ENCODE data around the gene NPRL2. TPM values are rescaled to one million over a fixed set of nuclear protein-coding genes. Genes with fewer than 3 reads are reported as not detected.

Gene NPRL2
- total and polyA plus RNA-seq, 2 of the 8 experiments (the other 6 are each of a cell fraction or from before 2014, with no cell fraction given): 28.4 to 51.4 TPM

- peak within 1 kb of the TSS; percentile 14 for H3K56ac ChIP-seq (replicated peaks; ENCODE audit: insufficient read length, low read depth, low read length)
- H4K91ac ChIP-seq (replicated peaks; ENCODE audit: insufficient read length, low read length): peak within 1 kb of the TSS; percentile 12
- H2BK120ac ChIP-seq (replicated peaks; ENCODE audit: low read depth, low read length): no peak within 1 kb of the TSS
- H4K5ac ChIP-seq (ENCODE audit: insufficient read length, low read depth, low read length): no peak within 1 kb of the TSS
- H3K27ac ChIP-seq (ENCODE audit: low read depth, low read length): no peak within 1 kb of the TSS
- no peaks in the 10 kb centered on the region for H3K79me2 ChIP-seq (ENCODE audit: control insufficient read depth in 1 of 2, insufficient read depth in 2 of 2, low read length in 2 of 2)
- peak within 1 kb of the TSS; percentile 77; the same call in 1 of the 2 replicates for H2BK12ac ChIP-seq (ENCODE audit: low read depth, low read length)
- H3K4me3 ChIP-seq (ENCODE audit: extremely low read depth in 1 of 4, insufficient read depth in 2 of 4, low read depth in 3 of 4, low read length in 4 of 4): peak within 1 kb of the TSS in 1 of 4 experiments; percentile 23; a peak in 1 of 8 replicates
- H3K4ac ChIP-seq (replicated peaks; ENCODE audit: insufficient read length, low read depth, low read length): peak within 1 kb of the TSS; percentile 13
- H3K27me3 ChIP-seq (replicated peaks in 1 of 4; ENCODE audit: control insufficient read depth in 3 of 4, extremely low read depth in 1 of 4, insufficient read depth in 3 of 4, low read length in 3 of 4): no peaks in the 10 kb centered on the region
- FAIRE-seq: peak; percentile 24
- peak within 1 kb of the TSS; percentile 43 to 44; a peak in 3 of 4 replicates for H3K4me2 ChIP-seq (ENCODE audit: insufficient read depth in 1 of 2, low read depth in 2 of 2, low read length in 2 of 2)
- H2AFZ ChIP-seq (ENCODE audit: low read length): no peak within 1 kb of the TSS
- H3K23me2 ChIP-seq (ENCODE audit: low read depth, low read length): peaks cover 5% of the 10 kb centered on the region; the same call in 1 of the 2 replicates
- 64% methylated on average over 14 of the region's 14 CpGs; no CpG with 5 or more reads in 1 of the 2 experiments for WGBS, 2 experiments (ENCODE audit: extremely low coverage in 1 of 2, insufficient coverage in 1 of 2, insufficient read length in 1 of 2, insufficient replicate concordance in 2 of 2, low coverage in 1 of 2, low lambda C conversion rate in 2 of 2, missing lambda C conversion rate in 1 of 2)
- peak within 1 kb of the TSS; percentile 85 for H3K18ac ChIP-seq (ENCODE audit: extremely low read depth, low read length)
- H2BK15ac ChIP-seq (ENCODE audit: low read length): peak within 1 kb of the TSS; percentile 46; the same call in 1 of the 2 replicates
- CTCF ChIA-PET (ENCODE audit: partially characterized antibody): interaction anchor here (0.8 to 3.6 kb wide), 9 partner anchors 9 to 50 kb away, joined by 3 to 24 read pairs (median 5); partner anchors contain the start of genes HYAL2 and IFRD2
- POLR2A ChIA-PET (ENCODE audit: partially characterized antibody): interaction anchor here (1.0 to 11.3 kb wide), 4 partner anchors 11 to 39 kb away, joined by 3 to 149 read pairs (median 10); partner anchors contain the start of genes HYAL2, IFRD2 and TUSC2
- DNase-seq (ENCODE audit: low read depth in 1 of 2, low spot score in 2 of 2): peak in 1 of 2 experiments; percentile 85
- H4K8ac ChIP-seq (ENCODE audit: extremely low read depth, insufficient read depth, low read length): peak within 1 kb of the TSS; percentile 41
- no peak within 1 kb of the TSS for H3K14ac ChIP-seq (ENCODE audit: insufficient read length)
- H3K36me3 ChIP-seq (ENCODE audit: control insufficient read depth in 2 of 4, insufficient read depth in 4 of 4, low read length in 3 of 4): no peaks in the 10 kb centered on the region
- H3K23ac ChIP-seq (ENCODE audit: insufficient read length): no peak within 1 kb of the TSS
- H2BK5ac ChIP-seq (ENCODE audit: low read depth, low read length): peak within 1 kb of the TSS; percentile 32; the same call in 1 of the 2 replicates
- H2BK20ac ChIP-seq (ENCODE audit: low read length): no peak within 1 kb of the TSS
- no peaks in the 10 kb centered on the region for H3K79me1 ChIP-seq (ENCODE audit: low read depth, low read length)
- H4K20me1 ChIP-seq (replicated peaks in 1 of 2; ENCODE audit: control insufficient read depth in 1 of 2, insufficient read depth in 2 of 2, low read length in 2 of 2): no peaks in the 10 kb centered on the region
- H3K4me1 ChIP-seq (replicated peaks in 1 of 4; ENCODE audit: control insufficient read depth in 3 of 4, insufficient read depth in 4 of 4, low read length in 3 of 4): peaks cover 0 to 25% (median 12%) of the 10 kb centered on the region in 4 experiments; a peak in 6 of 7 replicates
- no peak within 1 kb of the TSS; a peak in 1 of 7 replicates for H3K9ac ChIP-seq (replicated peaks in 1 of 4; ENCODE audit: extremely low read depth in 1 of 4, low read depth in 3 of 4, low read length in 3 of 4)
- H3K9me3 ChIP-seq (ENCODE audit: insufficient read depth in 2 of 2, low read depth in 1 of 2, low read length in 1 of 2): peaks cover 6 to 16% of the 10 kb centered on the region in 2 experiments; a peak in 3 of 4 replicates
- H2AK5ac ChIP-seq (ENCODE audit: low read depth, low read length): peak within 1 kb of the TSS; percentile 26; the same call in 1 of the 2 replicates
- TF ChIP-seq, protein P1, sequence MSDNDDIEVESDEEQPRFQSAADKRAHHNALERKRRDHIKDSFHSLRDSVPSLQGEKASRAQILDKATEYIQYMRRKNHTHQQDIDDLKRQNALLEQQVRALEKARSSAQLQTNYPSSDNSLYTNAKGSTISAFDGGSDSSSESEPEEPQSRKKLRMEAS (IDR thresholded peaks at IDR 0.05): peak; percentile 57
- TF ChIP-seq TAF1 (IDR thresholded peaks at IDR 0.05; ENCODE audit: low read depth, low read length) (peak; percentile 58; the same call in 1 of the 2 replicates), TAF7 (optimal IDR thresholded peaks at IDR 0.05; ENCODE audit: borderline replicate concordance, low read depth, low read length) (no peak), RFX5 (IDR thresholded peaks at IDR 0.05; ENCODE audit: borderline replicate concordance, low read depth, low read length) (no peak), TBP (IDR thresholded peaks at IDR 0.05; ENCODE audit: low read depth, low read length) (peak; percentile 52; the same call in 1 of the 2 replicates), BCL11A (IDR thresholded peaks at IDR 0.05; ENCODE audit: low read depth in 2 of 2, low read length in 2 of 2) (no peak), TCF12 (IDR thresholded peaks at IDR 0.05; ENCODE audit: low read depth, low read length) (no peak)
- TF ChIP-seq, protein P2, sequence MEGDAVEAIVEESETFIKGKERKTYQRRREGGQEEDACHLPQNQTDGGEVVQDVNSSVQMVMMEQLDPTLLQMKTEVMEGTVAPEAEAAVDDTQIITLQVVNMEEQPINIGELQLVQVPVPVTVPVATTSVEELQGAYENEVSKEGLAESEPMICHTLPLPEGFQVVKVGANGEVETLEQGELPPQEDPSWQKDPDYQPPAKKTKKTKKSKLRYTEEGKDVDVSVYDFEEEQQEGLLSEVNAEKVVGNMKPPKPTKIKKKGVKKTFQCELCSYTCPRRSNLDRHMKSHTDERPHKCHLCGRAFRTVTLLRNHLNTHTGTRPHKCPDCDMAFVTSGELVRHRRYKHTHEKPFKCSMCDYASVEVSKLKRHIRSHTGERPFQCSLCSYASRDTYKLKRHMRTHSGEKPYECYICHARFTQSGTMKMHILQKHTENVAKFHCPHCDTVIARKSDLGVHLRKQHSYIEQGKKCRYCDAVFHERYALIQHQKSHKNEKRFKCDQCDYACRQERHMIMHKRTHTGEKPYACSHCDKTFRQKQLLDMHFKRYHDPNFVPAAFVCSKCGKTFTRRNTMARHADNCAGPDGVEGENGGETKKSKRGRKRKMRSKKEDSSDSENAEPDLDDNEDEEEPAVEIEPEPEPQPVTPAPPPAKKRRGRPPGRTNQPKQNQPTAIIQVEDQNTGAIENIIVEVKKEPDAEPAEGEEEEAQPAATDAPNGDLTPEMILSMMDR (IDR thresholded peaks at IDR 0.05; ENCODE audit: control extremely low read depth in 1 of 3, insufficient read depth in 1 of 3, low read depth in 1 of 3, low read length in 3 of 3): peak in 2 of 3 experiments; percentile 39 to 41; a peak in 3 of 4 replicates
Observed at GRCh38 chr3:50303013-50303815, 47.4 kb downstream of the NPRL2 start, which contains the start of gene HYAL1. Gene HYAL1 (minus strand): TSS chr3:50303574. CDS start chr3:50302956, 618 bp downstream.

Data from H1 (cell line).